ENCODE results near the gene BMERB1.
"Not testable (repeated sequence)": the region's sequence is repeated elsewhere in the genome, so short reads cannot be mapped to it uniquely, and the experiment has no call there.

The BMERB1 gene

GRCh38 chr16:15434425-15435215, at the start of gene BMERB1:
TSS of gene BMERB1 (plus strand) at chr16:15434588. CDS start at chr16:15434654, 66 bp downstream.
- Mint-ChIP-seq H3K36me3 (no peaks in the 10 kb centered on the region), H3K4me1 (peaks cover 22% of the 10 kb centered on the region), H3K27ac (peak within 1 kb of the TSS; percentile 44), H3K4me3 (peak within 1 kb of the TSS; percentile 84), H3K9me3 (no peaks in the 10 kb centered on the region), H3K27me3 (peaks cover 16% of the 10 kb centered on the region)

DNA sequence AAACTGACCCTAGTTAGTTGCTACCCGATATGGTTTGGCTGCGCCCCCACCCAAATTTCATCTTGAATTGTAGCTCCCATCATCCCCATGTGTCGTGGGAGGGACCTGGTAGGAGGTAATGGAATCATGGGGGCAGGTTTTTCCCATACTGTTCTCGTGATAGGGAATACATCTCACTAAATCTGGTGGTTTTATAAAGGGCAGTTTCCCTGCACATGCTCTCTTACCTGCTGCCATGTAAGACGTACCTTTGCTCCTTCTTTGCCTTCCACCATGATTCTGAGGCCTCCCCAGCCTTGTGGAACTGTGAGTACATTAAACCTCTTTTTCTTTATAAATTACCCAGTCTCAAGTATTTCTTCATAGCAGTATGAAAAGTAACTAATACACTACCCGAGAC, 46.3 kb upstream of the BMERB1 start:
- not testable (repeated sequence) for H3K27ac Mint-ChIP-seq, H3K4me1 Mint-ChIP-seq, H3K4me3 Mint-ChIP-seq, H3K27me3 Mint-ChIP-seq, H3K36me3 Mint-ChIP-seq, H3K9me3 Mint-ChIP-seq

- not testable (repeated sequence) for H3K27me3 Mint-ChIP-seq, H3K4me1 Mint-ChIP-seq, H3K27ac Mint-ChIP-seq, H3K36me3 Mint-ChIP-seq, H3K9me3 Mint-ChIP-seq, H3K4me3 Mint-ChIP-seq
Observed at GRCh38 chr16:15389916-15390315, 44.5 kb upstream of the BMERB1 start.

- peaks cover 15% of the 10 kb centered on the region for H3K27me3 Mint-ChIP-seq
- not testable (repeated sequence) for H3K4me3 Mint-ChIP-seq, H3K9me3 Mint-ChIP-seq, H3K36me3 Mint-ChIP-seq, H3K27ac Mint-ChIP-seq, H3K4me1 Mint-ChIP-seq
Observed at GRCh38 chr16:15393025-15393424, 41.4 kb upstream of the BMERB1 start.

DNA sequence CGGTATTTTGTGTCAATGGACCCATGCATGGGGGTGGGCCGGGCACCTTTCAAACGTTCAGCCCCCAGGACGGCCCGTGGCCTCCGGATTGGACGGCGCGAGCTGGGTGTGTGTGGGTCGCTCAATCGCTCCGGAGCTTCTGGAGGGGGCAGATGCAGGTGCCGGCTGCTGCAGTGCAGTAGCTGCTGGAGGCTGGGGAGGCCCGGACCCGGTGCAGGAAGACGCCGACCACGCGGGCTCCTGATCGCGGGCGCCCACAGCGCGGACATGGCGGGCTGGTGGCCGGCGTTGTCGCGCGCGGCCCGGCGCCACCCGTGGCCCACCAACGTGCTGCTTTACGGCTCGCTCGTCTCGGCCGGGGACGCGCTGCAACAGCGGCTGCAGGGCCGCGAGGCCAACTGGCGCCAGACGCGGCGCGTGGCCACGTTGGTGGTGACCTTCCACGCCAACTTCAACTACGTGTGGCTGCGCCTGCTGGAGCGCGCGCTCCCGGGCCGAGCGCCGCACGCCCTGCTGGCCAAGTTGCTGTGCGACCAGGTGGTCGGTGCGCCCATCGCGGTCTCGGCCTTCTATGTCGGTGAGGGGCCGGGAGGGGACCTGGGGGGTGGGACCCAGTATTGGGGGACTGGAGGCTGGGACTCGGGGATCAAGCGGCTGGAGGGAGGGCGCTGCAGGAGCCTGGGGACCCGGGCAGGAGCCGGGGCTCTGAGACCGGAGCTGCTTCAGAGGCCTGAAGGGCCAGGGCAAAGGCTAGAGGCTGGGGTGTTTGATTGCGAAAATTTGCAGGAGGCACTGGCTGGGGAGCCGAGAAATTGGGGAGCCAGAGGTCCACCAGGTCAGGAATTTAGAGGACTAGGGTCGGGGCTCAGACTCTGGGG, 38.5 kb upstream of the BMERB1 start, which contains the start of gene MPV17L:
MPV17L (plus strand) TSS at position 124 of the 878 bp plus-strand sequence; CDS start at position 268, 144 bp downstream.
- not testable (repeated sequence) for H3K4me1 Mint-ChIP-seq, H3K9me3 Mint-ChIP-seq, H3K36me3 Mint-ChIP-seq, H3K27ac Mint-ChIP-seq, H3K4me3 Mint-ChIP-seq
- H3K27me3 Mint-ChIP-seq = peaks cover 20% of the 10 kb centered on the region

DNA sequence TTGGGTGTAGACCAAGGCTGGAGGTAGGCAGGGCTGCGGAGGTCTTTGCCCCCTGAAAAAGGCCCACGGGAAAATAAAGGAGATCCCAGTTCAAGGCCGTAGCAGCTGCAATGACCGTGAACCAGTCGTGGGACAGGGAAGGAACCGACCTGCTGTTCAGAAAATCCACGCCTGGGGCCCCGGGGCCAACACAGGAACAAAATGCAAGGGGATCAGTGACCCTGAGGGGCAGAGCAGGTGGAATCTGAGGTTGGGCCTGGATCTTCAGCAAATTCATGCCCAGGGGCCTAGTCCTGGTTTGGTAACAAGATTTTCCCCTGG, 37.9 kb upstream of the BMERB1 start:
- H3K4me3 Mint-ChIP-seq, H3K27ac Mint-ChIP-seq, H3K36me3 Mint-ChIP-seq, H3K9me3 Mint-ChIP-seq, H3K4me1 Mint-ChIP-seq: not testable (repeated sequence)
- H3K27me3 Mint-ChIP-seq = peaks cover 20% of the 10 kb centered on the region

DNA sequence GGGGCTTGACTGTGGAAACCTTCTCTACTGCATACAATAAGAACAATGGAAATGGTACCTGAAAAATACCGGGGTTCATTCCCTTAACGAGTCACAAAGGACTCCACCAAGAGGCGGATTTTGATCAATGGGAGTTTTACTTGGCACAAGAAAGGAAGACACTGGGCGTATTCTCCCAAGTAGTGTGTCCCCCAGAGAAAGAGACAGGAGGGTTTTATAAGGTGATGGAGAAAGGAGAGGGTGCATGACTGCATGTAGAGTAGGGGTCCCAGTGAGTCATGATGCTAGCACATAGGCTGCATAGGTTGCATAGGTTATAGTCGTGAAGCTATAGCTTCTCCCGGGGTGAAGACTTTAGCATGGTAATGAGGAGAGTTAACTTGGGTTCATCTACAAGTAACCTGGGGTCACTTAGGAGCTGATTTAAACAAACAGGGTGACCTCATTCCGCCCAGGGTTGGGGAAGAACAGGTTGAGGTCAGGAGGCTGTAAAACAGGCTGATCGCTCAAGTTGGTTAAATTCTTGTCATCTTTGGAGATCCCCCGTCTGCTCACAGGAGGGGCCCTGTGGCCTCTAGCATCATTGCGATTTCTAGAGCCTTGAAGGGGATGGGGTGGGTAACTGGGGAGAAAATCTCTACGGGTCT, 37.3 kb upstream of the BMERB1 start:
- H3K36me3 Mint-ChIP-seq = no peaks in the 10 kb centered on the region
- no peak overlapping the region for H3K27ac Mint-ChIP-seq
- H3K4me1 Mint-ChIP-seq = no peaks in the 10 kb centered on the region
- peaks cover 20% of the 10 kb centered on the region for H3K27me3 Mint-ChIP-seq
- no peak overlapping the region for H3K4me3 Mint-ChIP-seq
- H3K9me3 Mint-ChIP-seq = no peaks in the 10 kb centered on the region

GRCh38 chr16:15398618-15399316, 35.6 kb upstream of the BMERB1 start:
- Mint-ChIP-seq H3K4me3 (no peak overlapping the region), H3K27me3 (peaks cover 18% of the 10 kb centered on the region), H3K27ac (no peak overlapping the region), H3K9me3 (no peaks in the 10 kb centered on the region), H3K4me1 (no peaks in the 10 kb centered on the region), H3K36me3 (no peaks in the 10 kb centered on the region)

DNA sequence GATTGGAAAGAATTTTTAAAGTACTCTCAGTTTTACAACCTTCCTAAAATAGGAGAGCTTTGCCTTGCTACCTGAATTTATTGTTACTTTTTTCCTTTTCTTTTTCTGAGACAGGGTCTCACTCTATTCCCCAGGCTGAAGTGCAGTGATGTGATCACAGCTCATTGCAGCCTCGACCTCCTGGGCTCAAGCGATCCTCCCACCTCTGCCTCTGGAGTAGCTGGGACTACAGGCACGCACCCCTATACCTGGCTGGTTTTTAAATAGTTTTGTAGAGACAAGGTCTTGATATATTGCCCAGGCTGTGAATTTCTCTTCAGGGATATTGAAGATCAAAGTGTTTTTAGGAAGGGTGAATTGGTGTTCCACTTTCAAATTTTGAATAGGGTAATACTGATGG, 35.1 kb upstream of the BMERB1 start:
- Mint-ChIP-seq H3K36me3 (no peaks in the 10 kb centered on the region), H3K27me3 (peaks cover 18% of the 10 kb centered on the region), H3K4me3 (no peak overlapping the region), H3K27ac (no peak overlapping the region), H3K9me3 (no peaks in the 10 kb centered on the region), H3K4me1 (no peaks in the 10 kb centered on the region)

DNA sequence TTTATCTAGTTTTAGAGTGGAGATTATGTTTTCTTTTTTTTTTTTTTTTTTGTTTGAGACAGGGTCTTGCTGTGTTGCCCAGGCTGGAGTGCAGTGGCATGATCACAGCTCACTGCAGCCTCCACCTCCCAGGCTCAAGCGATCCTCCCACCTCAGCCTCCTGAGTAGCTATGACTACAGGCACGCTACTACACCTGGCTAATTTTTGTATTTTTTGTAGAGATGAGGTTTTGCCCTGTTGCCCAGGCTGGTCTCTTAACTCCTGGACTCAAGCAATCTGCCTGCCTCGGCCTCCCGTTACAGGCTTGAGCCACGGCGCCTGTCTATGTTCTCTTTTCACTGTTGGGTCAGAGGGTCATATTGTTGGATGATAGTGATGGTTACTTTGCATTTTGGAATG, 34.1 kb upstream of the BMERB1 start:
- H3K27me3 Mint-ChIP-seq = peaks cover 13% of the 10 kb centered on the region
- not testable (repeated sequence) for H3K4me1 Mint-ChIP-seq, H3K9me3 Mint-ChIP-seq, H3K36me3 Mint-ChIP-seq, H3K4me3 Mint-ChIP-seq, H3K27ac Mint-ChIP-seq

GRCh38 chr16:15401972-15402371, 32.4 kb upstream of the BMERB1 start:
- H3K27ac Mint-ChIP-seq = no peak overlapping the region

GRCh38 chr16:15403392-15403995, 30.9 kb upstream of the BMERB1 start:
- Mint-ChIP-seq H3K36me3 (no peaks in the 10 kb centered on the region), H3K4me3 (no peak overlapping the region), H3K27me3 (peaks cover 4% of the 10 kb centered on the region), H3K4me1 (no peaks in the 10 kb centered on the region), H3K27ac (no peak overlapping the region), H3K9me3 (no peaks in the 10 kb centered on the region)

More at GRCh38 chr16:15401972-15402371, 32.4 kb upstream of the BMERB1 start:
- H3K4me3 Mint-ChIP-seq = no peak overlapping the region
- no peaks in the 10 kb centered on the region for H3K36me3 Mint-ChIP-seq
- H3K4me1 Mint-ChIP-seq = no peaks in the 10 kb centered on the region
- peaks cover 9% of the 10 kb centered on the region for H3K27me3 Mint-ChIP-seq
- H3K9me3 Mint-ChIP-seq = no peaks in the 10 kb centered on the region

DNA sequence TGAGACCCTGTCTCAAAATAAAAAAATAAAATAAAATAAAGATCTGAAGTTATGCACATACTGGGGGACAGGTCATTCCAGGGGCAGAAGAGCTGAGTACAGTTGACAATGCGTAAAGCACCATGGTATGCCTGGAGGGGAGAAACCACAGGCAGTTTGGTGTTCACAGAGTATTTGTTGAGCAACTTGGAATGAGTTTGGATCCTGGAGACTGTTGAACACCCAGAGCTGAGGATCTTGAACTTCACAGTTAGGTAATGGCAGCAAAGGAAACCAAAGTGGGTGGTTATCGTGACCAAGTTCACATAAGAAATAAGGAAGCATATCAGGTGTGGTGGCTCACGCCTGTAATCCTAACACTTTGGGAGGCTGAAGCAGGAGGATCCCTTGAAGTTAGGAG, 30.3 kb upstream of the BMERB1 start:
- H3K27me3 Mint-ChIP-seq, H3K4me1 Mint-ChIP-seq, H3K36me3 Mint-ChIP-seq, H3K4me3 Mint-ChIP-seq, H3K9me3 Mint-ChIP-seq, H3K27ac Mint-ChIP-seq: not testable (repeated sequence)

DNA sequence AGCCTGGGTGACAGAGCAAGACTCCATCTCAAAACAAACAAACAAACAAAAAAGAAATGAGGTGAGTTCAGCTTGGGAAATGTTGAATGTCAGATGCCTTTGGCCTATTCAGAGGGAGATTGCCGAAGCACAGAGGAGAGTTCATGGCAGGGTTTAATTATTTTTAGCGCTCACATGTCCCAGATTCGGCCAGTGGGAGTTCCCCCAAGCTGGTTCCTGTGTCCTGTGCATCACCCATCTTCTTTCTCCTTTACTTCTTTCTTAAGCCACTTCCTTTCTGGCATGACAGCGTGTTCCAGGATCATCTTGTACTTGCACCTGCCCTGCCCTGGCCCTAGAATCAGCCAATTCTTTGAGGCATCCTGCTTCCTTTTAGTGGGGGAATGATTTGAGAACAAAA, 29.6 kb upstream of the BMERB1 start:
- Mint-ChIP-seq H3K9me3 (no peaks in the 10 kb centered on the region), H3K36me3 (no peaks in the 10 kb centered on the region), H3K4me3 (no peak overlapping the region), H3K27ac (no peak overlapping the region), H3K27me3 (no peaks in the 10 kb centered on the region), H3K4me1 (no peaks in the 10 kb centered on the region)

DNA sequence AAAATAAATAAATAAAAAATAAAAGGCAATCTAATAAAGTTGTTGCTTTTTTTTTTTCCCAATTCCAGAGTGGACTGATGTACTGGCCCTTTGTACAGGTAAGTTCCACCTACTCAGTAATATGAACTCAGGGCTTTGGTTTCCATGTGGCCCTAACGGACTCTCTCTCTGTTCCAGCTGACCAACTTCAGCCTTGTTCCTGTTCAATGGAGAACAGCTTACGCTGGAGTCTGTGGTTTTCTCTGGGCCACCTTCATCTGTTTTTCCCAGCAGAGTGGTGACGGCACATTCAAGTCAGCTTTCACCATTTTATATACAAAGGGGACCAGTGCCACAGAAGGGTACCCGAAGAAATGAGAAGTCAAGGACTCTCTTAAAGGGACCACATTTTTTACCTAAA, 26.6 kb upstream of the BMERB1 start:
- not testable (repeated sequence) for H3K36me3 Mint-ChIP-seq, H3K27ac Mint-ChIP-seq, H3K9me3 Mint-ChIP-seq, H3K27me3 Mint-ChIP-seq, H3K4me3 Mint-ChIP-seq, H3K4me1 Mint-ChIP-seq
